Ectodermal cell (in vitro differentiated cells): ENCODE measurements around the gene EVC2.

Experiments used
- H3K27ac ChIP-seq: 2 replicates; pipeline ENCODE4 v1.7.0; 2013; ENCODE audit warnings: mild to moderate bottlenecking, low read depth, low read length; ENCODE audit not compliant: insufficient read depth, poor library complexity, severe bottlenecking
- H3K27me3 ChIP-seq: 2 replicates; pipeline ENCODE4 v1.7.0; 2013; ENCODE audit warnings: mild to moderate bottlenecking, low read length; ENCODE audit not compliant: insufficient read depth, control insufficient read depth, poor library complexity, severe bottlenecking
- H3K36me3 ChIP-seq: one replicate; pipeline ENCODE4 v1.7.0; 2013; ENCODE audit warnings: low read length; ENCODE audit not compliant: control insufficient read depth, insufficient read depth
- H3K4me1 ChIP-seq: one replicate; pipeline ENCODE4 v1.7.0; 2013; ENCODE audit warnings: low read length; ENCODE audit not compliant: control insufficient read depth, insufficient read depth
- H3K4me3 ChIP-seq: 2 replicates; pipeline ENCODE4 v1.7.0; 2013; ENCODE audit warnings: low read depth, low read length, control low read depth; ENCODE audit not compliant: insufficient read depth
- H3K9me3 ChIP-seq: 2 replicates; pipeline ENCODE4 v1.7.0; 2013; ENCODE audit warnings: mild to moderate bottlenecking, low read length, moderate library complexity; ENCODE audit not compliant: control insufficient read depth
- WGBS, 2 experiments: methylation state at CpG; one replicate each; pipeline ENCODE4 v1.1.7; 2013; ENCODE audit warnings: missing lambda C conversion rate in 2 of 2; 5-methylcytosine and 5-hydroxymethylcytosine counted together

The EVC2 gene

DNA sequence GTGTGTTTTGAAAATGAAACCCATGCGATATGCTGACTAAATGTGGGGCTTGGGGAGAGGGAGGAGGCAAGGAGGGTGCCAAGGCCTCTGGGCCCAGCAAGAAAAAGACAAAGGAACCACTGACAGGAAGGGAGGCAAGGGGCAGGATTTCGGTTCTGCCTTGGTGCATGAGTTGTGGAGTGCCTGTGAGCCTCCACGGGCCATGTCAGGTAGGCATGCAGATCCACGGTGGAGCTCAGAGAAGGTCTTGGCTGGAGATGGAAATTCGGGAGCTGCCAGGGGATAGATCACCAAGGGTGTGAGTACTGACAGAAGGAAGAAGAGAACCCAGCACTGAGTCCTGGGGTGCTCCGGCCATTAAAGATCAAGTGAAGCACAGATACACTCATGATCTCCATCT is 4.1 kb downstream of the EVC2 start:
- no peak overlapping the region for H3K27ac ChIP-seq
- peaks cover 21% of the 10 kb centered on the region for H3K27me3 ChIP-seq
- 86% methylated on average over 6 of the region's 6 CpGs for WGBS, 2 experiments
- H3K4me3 ChIP-seq = no peak overlapping the region
- H3K9me3 ChIP-seq = peaks cover 3% of the 10 kb centered on the region
- peaks cover 13% of the 10 kb centered on the region for H3K4me1 ChIP-seq
- peaks cover 4% of the 10 kb centered on the region for H3K36me3 ChIP-seq

DNA sequence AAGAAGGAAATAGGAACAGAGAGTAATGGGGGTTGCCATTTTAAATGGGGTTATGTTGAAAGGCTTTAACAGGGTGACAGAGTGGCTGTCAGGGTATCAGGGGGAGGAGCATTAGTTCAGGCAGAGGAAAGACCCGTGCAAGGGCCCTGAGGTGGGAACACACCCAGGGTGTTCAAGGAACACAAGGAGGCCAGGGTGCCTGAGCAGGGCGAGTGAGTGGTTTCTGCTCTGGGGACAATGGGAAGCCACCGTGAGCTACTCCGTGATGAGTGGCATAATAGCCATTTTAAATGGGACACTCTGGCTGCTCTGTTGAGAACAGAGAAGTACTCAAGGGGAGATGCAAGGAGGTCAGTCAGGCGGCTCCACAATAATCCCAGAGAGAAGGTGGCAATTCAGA is 4.5 kb downstream of the EVC2 start:
- WGBS, 2 experiments = 94 to 95% methylated on average over 5 of the region's 5 CpGs
- Histone ChIP-seq H3K9me3 (peaks cover 3% of the 10 kb centered on the region), H3K36me3 (peaks cover 4% of the 10 kb centered on the region), H3K27ac (no peak overlapping the region), H3K4me1 (peaks cover 8% of the 10 kb centered on the region), H3K4me3 (no peak overlapping the region), H3K27me3 (peaks cover 17% of the 10 kb centered on the region)

DNA sequence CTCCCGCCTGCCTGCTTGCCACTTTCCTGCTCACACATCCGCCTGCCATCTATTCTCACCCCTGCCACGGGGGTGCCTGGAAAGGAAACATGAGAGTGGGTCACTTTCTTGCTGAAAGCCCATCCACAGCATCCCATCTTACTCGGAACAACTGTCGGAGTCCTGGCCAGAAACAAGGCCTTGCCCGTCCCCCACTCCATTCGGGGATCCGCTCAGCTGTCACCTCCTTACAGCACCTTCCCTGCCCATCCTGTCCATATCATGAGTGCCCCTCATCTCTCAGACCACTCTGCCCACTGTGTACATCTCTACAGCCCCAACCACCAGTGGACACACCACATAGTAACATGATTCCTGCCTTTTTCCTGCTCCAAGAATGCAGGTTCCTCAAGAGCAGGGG is 6.4 kb downstream of the EVC2 start:
- WGBS, 2 experiments = 88% methylated on average over 8 of the region's 8 CpGs
- Histone ChIP-seq H3K27ac (no peak overlapping the region), H3K9me3 (peaks cover 3% of the 10 kb centered on the region), H3K4me3 (no peak overlapping the region), H3K36me3 (peaks cover 4% of the 10 kb centered on the region), H3K4me1 (no peaks in the 10 kb centered on the region), H3K27me3 (peaks cover under 1% of the 10 kb centered on the region)

DNA sequence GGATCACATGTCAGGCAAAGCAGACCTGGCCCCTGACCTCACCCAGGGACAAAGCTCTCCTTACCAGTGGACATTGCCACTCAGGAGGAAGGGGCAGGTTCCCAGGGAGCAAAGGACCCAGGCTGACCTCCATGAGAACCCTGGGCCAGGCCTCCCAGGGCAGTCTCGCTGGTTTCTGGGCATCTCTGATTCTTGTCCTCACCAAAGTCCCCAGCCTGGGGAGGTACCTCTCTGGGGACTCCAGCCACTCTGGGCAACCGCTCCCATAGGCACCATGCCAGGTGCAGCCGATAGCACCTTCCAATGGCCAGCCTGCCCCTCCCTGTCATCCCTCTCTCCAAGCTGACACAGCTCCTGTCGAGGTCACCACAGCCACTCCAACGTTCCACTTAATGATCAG is 7.9 kb downstream of the EVC2 start:
- Histone ChIP-seq H3K4me3 (no peak overlapping the region), H3K27me3 (no peaks in the 10 kb centered on the region), H3K9me3 (peaks cover 3% of the 10 kb centered on the region), H3K27ac (no peak overlapping the region), H3K36me3 (peaks cover 4% of the 10 kb centered on the region), H3K4me1 (no peaks in the 10 kb centered on the region)
- WGBS, 2 experiments = 88 to 92% methylated on average over 5 of the region's 5 CpGs

DNA sequence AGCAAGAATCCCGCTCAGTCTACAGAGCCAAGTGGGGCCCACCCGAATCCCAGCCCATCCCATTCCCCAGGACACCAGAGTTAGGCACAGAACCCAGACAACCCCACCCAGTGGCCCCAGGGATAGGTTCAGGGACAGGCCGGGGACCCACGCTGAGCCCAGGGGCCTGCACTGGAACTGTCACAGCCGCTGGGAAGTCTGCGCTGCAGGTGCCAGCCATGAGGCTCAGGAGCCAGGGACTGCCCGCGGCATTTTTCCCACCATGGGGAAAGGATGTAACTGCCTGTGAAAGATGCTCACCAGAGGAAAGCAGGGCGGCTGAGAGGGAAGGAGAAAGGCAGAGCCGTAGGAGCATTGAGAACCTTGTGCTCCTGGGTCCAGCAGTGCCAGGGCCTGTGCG is 12.0 kb downstream of the EVC2 start:
- no peaks in the 10 kb centered on the region for H3K9me3 ChIP-seq
- no peaks in the 10 kb centered on the region for H3K27me3 ChIP-seq
- H3K27ac ChIP-seq = no peak overlapping the region
- H3K4me1 ChIP-seq = no peaks in the 10 kb centered on the region
- no peaks in the 10 kb centered on the region for H3K36me3 ChIP-seq
- 94 to 95% methylated on average over 11 of the region's 11 CpGs for WGBS, 2 experiments
- no peak overlapping the region for H3K4me3 ChIP-seq

DNA sequence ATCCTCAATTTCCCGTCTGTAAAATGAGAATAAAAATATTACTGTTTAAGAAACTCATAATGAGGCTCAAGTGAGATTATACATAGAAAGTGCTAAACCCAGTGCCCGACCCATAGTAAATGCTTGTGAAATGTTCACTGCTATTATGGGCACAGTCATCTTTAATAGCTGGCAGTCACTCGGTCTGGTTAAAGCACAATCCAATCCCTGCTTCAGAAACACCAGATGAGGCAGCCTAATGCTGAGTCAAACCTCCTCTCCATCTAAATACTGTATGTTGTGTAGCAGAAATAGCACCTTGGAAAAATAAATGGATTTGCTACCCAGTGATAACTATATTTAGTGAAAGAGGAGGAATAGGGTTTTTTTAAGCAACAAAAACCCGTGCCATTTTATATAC is 14.5 kb downstream of the EVC2 start:
- Histone ChIP-seq H3K4me3 (no peak overlapping the region), H3K27me3 (no peaks in the 10 kb centered on the region), H3K36me3 (no peaks in the 10 kb centered on the region), H3K4me1 (no peaks in the 10 kb centered on the region), H3K9me3 (no peaks in the 10 kb centered on the region), H3K27ac (no peak overlapping the region)
- WGBS, 2 experiments = 90 to 97% methylated on average over 2 to 4 of the region's 4 CpGs

DNA sequence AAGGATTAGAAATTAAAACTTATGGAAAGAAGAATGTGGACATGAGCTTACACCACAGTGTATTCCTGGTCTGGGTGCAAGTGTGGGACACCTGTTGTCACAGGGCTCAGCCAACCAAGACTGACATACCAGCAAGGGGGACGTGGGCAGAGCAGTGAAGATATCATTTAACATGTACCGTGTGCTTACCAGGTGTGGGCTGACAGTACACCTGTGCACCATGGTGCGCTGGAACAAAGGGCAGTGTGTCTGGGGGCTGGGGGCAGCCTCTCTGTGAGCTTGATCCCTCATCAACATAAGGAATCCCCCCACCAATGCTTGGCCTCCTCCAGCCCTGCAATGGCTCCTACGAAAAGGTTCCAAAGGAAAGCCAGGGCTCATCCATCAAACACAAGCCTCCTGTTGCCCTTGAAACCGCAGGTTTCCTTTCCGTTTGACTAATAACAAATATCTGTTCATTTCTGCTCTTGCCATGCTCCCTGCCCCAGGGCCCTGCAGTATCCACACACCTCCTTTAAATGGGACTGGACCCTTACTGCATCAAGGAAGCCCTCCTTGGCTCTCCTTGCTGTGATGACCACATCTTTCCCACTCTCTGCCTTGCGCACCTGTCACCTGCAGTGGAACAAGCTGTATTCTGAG is 16.7 kb downstream of the EVC2 start:
- no peaks in the 10 kb centered on the region for H3K27me3 ChIP-seq
- no peak overlapping the region for H3K27ac ChIP-seq
- no peak overlapping the region for H3K4me3 ChIP-seq
- H3K4me1 ChIP-seq = no peaks in the 10 kb centered on the region
- H3K36me3 ChIP-seq = no peaks in the 10 kb centered on the region
- 81 to 83% methylated on average over 7 of the region's 7 CpGs for WGBS, 2 experiments
- H3K9me3 ChIP-seq = no peaks in the 10 kb centered on the region

DNA sequence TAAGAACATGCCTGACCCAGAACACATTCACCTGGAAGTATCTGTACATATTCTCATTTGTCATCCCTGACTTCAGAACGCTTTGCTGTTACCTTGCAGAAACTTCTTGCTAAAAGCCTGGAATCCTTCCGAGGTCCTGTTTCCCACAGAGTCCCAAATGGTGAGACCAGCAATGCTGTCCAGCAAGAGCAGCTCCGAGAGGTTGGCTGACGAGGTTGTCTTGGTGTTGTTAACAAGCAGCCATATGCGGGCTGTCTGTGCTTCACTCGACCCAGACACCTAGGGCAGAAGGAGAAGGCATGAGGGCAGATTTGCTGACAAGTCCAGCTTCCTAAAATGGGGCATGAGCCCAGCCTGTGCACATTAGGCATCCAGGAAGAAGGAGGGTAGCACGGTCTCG is 19.3 kb downstream of the EVC2 start:
- Histone ChIP-seq H3K27me3 (no peaks in the 10 kb centered on the region), H3K27ac (no peak overlapping the region), H3K36me3 (peaks cover 3% of the 10 kb centered on the region), H3K9me3 (no peaks in the 10 kb centered on the region), H3K4me1 (no peaks in the 10 kb centered on the region), H3K4me3 (no peak overlapping the region)
- 90 to 91% methylated on average over 8 of the region's 8 CpGs for WGBS, 2 experiments

DNA sequence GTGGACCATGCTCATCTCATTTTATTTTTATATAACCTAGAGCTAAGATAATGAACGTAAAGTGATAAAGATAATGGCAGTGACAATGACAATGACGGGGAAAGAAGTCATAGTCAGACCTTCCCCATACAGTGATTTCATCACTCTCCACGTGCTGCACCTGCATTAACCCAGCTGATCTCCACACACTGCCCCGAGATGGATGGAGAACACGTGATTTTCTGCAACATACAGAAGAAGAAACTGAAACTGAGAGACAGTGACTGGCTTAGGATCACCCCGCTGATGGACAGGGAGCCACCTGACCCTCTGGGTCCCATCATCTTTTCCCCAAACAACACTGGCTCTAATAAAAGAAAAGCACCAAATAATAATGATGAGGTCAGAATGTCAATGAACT is 22.0 kb downstream of the EVC2 start:
- peaks cover 3% of the 10 kb centered on the region for H3K36me3 ChIP-seq
- no peak overlapping the region for H3K4me3 ChIP-seq
- no peaks in the 10 kb centered on the region for H3K4me1 ChIP-seq
- WGBS, 2 experiments = 85 to 94% methylated on average over 6 of the region's 6 CpGs
- H3K9me3 ChIP-seq = no peaks in the 10 kb centered on the region
- no peaks in the 10 kb centered on the region for H3K27me3 ChIP-seq
- no peak overlapping the region for H3K27ac ChIP-seq

DNA sequence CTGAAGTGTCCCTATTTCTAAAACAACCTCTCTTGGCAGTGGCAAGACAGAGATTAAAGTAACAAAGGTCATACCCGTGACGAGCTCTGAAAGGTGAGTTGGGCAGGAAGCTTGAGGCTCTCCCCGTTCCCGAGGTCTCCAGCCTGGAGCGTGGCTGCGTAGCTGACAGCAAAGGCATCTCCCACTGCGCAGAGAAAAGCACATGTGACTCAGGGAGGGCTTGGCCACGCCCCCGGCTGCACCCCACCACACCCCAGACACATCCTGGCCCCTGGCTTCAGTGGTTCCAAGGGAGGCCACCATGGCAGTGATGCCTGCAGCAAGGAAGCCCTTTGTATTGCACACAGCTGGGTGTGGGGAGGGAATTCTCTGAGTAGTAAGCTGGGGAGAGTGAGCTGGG is 23.1 kb downstream of the EVC2 start:
- Histone ChIP-seq H3K27ac (no peak overlapping the region), H3K4me3 (no peak overlapping the region), H3K27me3 (no peaks in the 10 kb centered on the region), H3K4me1 (no peaks in the 10 kb centered on the region), H3K9me3 (no peaks in the 10 kb centered on the region), H3K36me3 (peaks cover 11% of the 10 kb centered on the region)
- WGBS, 2 experiments = 94 to 97% methylated on average over 9 of the region's 9 CpGs

DNA sequence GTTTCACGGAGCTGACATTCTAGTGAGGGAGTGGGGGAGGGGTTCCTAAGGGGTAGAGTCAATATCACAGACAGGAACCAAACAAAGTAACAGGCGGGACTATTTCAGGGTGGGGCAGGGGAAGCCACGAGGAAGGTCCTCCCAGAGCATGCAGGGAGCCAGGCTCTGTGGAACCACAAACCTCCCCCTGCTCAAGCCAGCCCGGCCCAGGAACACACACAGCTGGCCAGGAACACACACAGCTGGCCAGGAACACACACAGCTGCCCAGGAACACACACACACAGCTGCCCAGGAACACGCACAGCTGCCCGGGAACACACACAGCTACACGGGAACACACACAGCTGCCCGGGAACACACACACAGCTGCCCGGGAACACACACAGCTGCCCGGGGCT is 24.8 kb downstream of the EVC2 start:
- Histone ChIP-seq H3K9me3 (no peaks in the 10 kb centered on the region), H3K27ac (no peak overlapping the region), H3K36me3 (peaks cover 11% of the 10 kb centered on the region), H3K4me3 (no peak overlapping the region), H3K4me1 (no peaks in the 10 kb centered on the region), H3K27me3 (no peaks in the 10 kb centered on the region)
- 79 to 83% methylated on average over 10 of the region's 10 CpGs for WGBS, 2 experiments
